Left ventricle myocardium inferior (tissue), 1 donor: Measurements from ENCODE around the gene FAM3C. TPM values are rescaled to one million over a fixed set of nuclear protein-coding genes. Genes with fewer than 3 reads are reported as not detected.

Experiments
- DNase-seq: peaks from one replicate; pipeline ENCODE4 v3.0.0-alpha.2; 2020
- H3K27ac ChIP-seq: fragments of 200-600 bp; replicated peaks from 2 replicates; pipeline ENCODE4 v1.8.0; 2021
- H3K27me3 ChIP-seq: fragments of 200-600 bp; 2 replicates; pipeline ENCODE4 v1.8.0; 2021; ENCODE audit warnings: low read depth
- H3K36me3 ChIP-seq: fragments of 200-600 bp; 2 replicates; pipeline ENCODE4 v1.8.0; 2021
- H3K4me1 ChIP-seq: fragments of 200-600 bp; 2 replicates; pipeline ENCODE4 v1.8.0; 2021
- H3K4me3 ChIP-seq: fragments of 200-600 bp; 2 replicates; pipeline ENCODE4 v1.8.0; 2021; ENCODE audit warnings: mild to moderate bottlenecking, moderate library complexity
- H3K9me3 ChIP-seq: fragments of 200-600 bp; replicated peaks from 2 replicates; pipeline ENCODE4 v1.8.0; 2021
- intact Hi-C: fragments of 100-400 bp; cut with micrococcal nuclease; formaldehyde crosslinking; loops from one replicate; pipeline ENCODE4 v1.11.0; 2022
- total RNA-seq: library from RNA; stranded (reverse); fragmentation: NEBNext Ultra II Directional; extraction: Animal tissue kit (Norgen Biotek cat#: 25700); gene quantifications from one replicate; pipeline ENCODE4 v1.2.1, GENCODE V29; 2021
- TF ChIP-seq, protein P1 (sequence below): fragments of 200-600 bp; IDR thresholded peaks from 2 replicates; pipeline ENCODE4 v1.8.0; 2021; ENCODE audit warnings: antibody characterized with exemption, mild to moderate bottlenecking, borderline replicate concordance
- donor health status: DM: no; HTN: yes; CAD: no; lungs with severe emphysema.

The FAM3C gene
- total RNA-seq, 1 donor from 2014 or later: 46.2 TPM

DNA sequence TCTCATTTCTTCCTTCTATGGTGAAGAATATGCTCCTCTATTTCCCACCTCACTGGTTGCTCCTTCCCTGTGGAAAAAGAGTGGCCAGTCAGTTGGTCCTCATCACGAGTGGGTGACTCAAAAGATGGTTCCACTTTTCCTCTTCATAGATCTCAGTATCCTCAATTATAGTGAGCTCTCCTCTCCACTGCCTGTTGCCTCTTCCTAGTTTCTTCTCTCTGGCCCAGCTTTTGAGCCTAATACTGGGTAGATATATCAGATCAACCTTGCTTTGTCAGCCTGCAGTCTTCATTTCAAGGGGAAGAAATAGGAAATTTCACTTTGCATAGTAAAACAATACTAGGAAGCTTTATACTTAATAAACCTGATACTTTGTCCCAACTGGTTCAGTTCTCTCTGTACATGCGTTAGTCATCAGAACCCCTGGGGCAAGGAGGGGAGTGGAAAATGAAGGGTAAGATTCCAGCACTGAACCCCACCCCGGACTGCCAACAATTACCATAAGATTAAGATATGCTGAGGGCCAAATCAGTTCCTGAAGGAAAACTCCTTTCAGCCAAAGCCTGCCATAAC, 82.8 kb downstream of the FAM3C start:
- Histone ChIP-seq H3K27me3 (no peaks in the 10 kb centered on the region), H3K4me3 (no peak overlapping the region), H3K27ac (no peak overlapping the region), H3K36me3 (no peaks in the 10 kb centered on the region), H3K9me3 (peaks cover 5% of the 10 kb centered on the region), H3K4me1 (no peaks in the 10 kb centered on the region)
- intact Hi-C loops: no loop called here
- TF ChIP-seq, protein P1, sequence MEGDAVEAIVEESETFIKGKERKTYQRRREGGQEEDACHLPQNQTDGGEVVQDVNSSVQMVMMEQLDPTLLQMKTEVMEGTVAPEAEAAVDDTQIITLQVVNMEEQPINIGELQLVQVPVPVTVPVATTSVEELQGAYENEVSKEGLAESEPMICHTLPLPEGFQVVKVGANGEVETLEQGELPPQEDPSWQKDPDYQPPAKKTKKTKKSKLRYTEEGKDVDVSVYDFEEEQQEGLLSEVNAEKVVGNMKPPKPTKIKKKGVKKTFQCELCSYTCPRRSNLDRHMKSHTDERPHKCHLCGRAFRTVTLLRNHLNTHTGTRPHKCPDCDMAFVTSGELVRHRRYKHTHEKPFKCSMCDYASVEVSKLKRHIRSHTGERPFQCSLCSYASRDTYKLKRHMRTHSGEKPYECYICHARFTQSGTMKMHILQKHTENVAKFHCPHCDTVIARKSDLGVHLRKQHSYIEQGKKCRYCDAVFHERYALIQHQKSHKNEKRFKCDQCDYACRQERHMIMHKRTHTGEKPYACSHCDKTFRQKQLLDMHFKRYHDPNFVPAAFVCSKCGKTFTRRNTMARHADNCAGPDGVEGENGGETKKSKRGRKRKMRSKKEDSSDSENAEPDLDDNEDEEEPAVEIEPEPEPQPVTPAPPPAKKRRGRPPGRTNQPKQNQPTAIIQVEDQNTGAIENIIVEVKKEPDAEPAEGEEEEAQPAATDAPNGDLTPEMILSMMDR: no peak
- DNase-seq: no peak

DNA sequence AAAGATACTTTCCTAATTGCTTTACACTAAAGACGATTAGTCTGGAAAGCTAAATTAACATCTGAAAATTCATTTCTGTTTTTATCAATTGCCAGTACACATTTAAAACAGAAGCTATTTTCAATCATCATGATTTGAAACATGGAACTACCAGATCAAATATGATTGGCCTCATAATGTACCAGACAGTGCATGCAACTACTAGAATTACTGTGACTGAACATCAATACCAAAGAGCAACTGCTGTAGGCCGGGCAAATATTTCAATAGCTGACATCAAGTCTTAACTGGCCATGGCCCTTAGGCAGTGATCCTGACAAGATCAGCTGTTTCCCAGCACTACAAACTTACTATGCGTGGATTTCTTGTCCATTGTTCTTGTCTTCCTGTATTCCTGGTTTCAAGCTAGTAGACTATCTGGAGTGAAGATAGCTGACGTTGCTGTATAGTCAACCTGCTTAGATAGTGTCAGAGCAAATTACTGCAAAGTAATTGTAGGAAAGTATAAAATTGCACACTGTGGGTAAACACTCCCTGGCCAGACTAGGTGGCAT, 89.0 kb downstream of the FAM3C start:
- Histone ChIP-seq H3K4me1 (no peaks in the 10 kb centered on the region), H3K9me3 (peaks cover 5% of the 10 kb centered on the region), H3K4me3 (no peak overlapping the region), H3K36me3 (no peaks in the 10 kb centered on the region), H3K27ac (no peak overlapping the region), H3K27me3 (no peaks in the 10 kb centered on the region)
- TF ChIP-seq, protein P1: no peak
- no peak for DNase-seq
- intact Hi-C loops: no loop called here

DNA sequence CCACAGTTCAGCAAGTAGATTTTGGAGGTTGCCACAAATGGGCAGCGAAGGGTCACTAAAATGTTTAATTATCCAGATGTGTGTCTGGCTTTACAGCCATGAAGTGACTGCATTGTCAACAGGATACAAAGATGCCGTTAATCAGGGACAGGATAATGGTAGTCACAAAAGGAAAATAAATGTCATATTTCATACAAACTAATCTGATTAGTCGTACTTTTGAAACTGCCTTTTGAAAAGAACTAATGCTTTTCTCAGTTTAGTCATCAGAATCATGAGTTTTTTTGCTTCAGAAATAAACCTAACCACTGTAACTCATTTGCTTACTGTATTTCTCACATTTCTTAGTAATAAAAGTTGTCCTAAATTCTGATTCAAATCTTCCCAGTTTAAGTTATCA, 89.5 kb downstream of the FAM3C start:
- no peak for DNase-seq
- intact Hi-C loops: no loop called here
- H3K4me1 ChIP-seq: no peaks in the 10 kb centered on the region
- H3K9me3 ChIP-seq: peaks cover 5% of the 10 kb centered on the region
- H3K4me3 ChIP-seq: no peak overlapping the region
- TF ChIP-seq, protein P1: no peak
- no peaks in the 10 kb centered on the region for H3K27me3 ChIP-seq
- no peaks in the 10 kb centered on the region for H3K36me3 ChIP-seq
- no peak overlapping the region for H3K27ac ChIP-seq

DNA sequence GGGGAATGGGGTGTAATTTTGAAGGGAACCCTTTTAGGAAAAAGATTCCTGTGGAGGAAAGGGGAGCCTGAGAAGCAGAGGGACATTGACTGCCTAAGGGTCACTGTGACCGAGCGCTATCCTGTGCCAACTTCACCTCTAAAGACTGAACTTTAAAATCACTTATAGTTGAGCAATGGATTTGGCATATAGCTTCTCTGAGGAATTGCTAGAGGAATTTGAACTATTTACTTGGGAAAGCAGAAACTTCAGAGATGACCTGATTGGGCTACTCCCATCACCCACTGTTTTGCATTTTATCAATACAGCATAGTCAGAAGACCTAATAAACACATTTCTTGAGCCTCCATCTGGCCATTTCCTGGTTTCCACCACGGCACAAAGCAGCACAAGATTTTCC, 91.0 kb downstream of the FAM3C start:
- intact Hi-C loops: no loop called here
- Histone ChIP-seq H3K27me3 (no peaks in the 10 kb centered on the region), H3K27ac (no peak overlapping the region), H3K36me3 (no peaks in the 10 kb centered on the region), H3K4me3 (no peak overlapping the region), H3K9me3 (peaks cover 3% of the 10 kb centered on the region), H3K4me1 (no peaks in the 10 kb centered on the region)
- TF ChIP-seq, protein P1: no peak
- no peak for DNase-seq

DNA sequence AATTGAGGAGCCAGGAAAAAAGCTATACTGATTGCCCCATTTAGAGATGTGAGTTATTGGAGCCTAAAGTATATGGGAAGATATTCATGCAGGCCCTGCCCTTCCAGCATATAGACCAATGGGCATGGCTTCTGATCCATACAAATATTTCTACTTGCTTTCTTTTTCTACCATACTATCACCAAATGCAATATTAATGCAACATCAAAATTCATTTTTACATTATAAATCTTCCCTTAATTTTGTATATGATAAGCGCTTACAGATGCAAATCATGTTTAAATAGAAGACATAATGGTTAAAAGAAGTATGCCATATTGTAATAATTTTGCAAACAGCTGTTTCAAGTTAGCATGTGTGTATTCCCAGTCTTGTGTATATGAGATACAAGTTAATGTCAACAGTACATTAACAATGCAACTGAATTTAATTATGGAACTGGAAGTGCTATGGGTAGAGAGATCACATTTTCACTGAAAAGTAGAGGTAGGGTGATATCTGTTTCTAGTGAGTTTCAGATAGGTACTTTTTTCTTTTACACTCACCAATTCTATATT, 91.9 kb downstream of the FAM3C start:
- Histone ChIP-seq H3K36me3 (no peaks in the 10 kb centered on the region), H3K4me3 (no peak overlapping the region), H3K9me3 (no peaks in the 10 kb centered on the region), H3K4me1 (no peaks in the 10 kb centered on the region), H3K27me3 (no peaks in the 10 kb centered on the region), H3K27ac (no peak overlapping the region)
- no peak for DNase-seq
- TF ChIP-seq, protein P1: no peak
- intact Hi-C loops: no loop called here
